Naive B cell (primary cell): ENCODE results near the gene ZNF562. TPM values are rescaled to one million over a fixed set of nuclear protein-coding genes. Genes with fewer than 3 reads are reported as not detected.

Experiments used
- ATAC-seq, 2 donors: fragments of 150-1000 bp; cut with Tn5 transposase; 2 replicates each; pipeline ENCODE4 v1.10.0; 2021; ENCODE audit warnings: low read depth in 2 of 2, mild to moderate bottlenecking in 2 of 2, moderate library complexity in 2 of 2
- DNase-seq: peaks from one replicate; pipeline ENCODE4 v3.0.0; 2022
- H3K27ac Mint-ChIP-seq, 6 donors: one replicate each; pipeline ENCODE4 v1.8.0; 2020 to 2022; ENCODE audit warnings: mild to moderate bottlenecking in 6 of 6, mixed read lengths in 6 of 6, moderate library complexity in 5 of 6, inconsistent platforms in 2 of 6
- H3K27me3 Mint-ChIP-seq, 3 donors: one replicate each; pipeline ENCODE4 v1.8.0; 2021 to 2022; ENCODE audit warnings: mixed read lengths in 3 of 3, mild to moderate bottlenecking in 1 of 3
- H3K36me3 Mint-ChIP-seq, 2 donors: one replicate each; pipeline ENCODE4 v1.8.0; 2020 to 2022; ENCODE audit warnings: mixed read lengths in 2 of 2, inconsistent platforms in 1 of 2, mild to moderate bottlenecking in 1 of 2
- H3K4me1 Mint-ChIP-seq, 3 donors: one replicate each; pipeline ENCODE4 v1.8.0; 2020 to 2022; ENCODE audit warnings: mixed read lengths in 3 of 3, inconsistent platforms in 1 of 3, mild to moderate bottlenecking in 1 of 3, moderate library complexity in 1 of 3
- H3K4me3 Mint-ChIP-seq, 8 donors: one replicate each; pipeline ENCODE4 v1.8.0; 2020 to 2022; ENCODE audit warnings: mild to moderate bottlenecking in 8 of 8, mixed read lengths in 8 of 8, moderate library complexity in 8 of 8, inconsistent platforms in 2 of 8
- H3K9me3 Mint-ChIP-seq, 7 donors: one replicate each; pipeline ENCODE4 v1.8.0; 2020 to 2022; ENCODE audit warnings: mixed read lengths in 7 of 7, mild to moderate bottlenecking in 5 of 7, inconsistent platforms in 2 of 7, moderate library complexity in 1 of 7
- polyA plus RNA-seq, 6 donors: library from polyadenylated mRNA; unstranded; fragments of 300-500 nt; fragmentation: Illumina TruSeq; gene quantifications; one replicate each; pipeline ENCODE4 v1.2.3, GENCODE V29; 2021; ENCODE audit warnings: low read depth in 6 of 6

The ZNF562 gene
- polyA plus RNA-seq, 6 donors from 2014 or later: 0.29 to 8.5 (median 6.0) TPM

DNA sequence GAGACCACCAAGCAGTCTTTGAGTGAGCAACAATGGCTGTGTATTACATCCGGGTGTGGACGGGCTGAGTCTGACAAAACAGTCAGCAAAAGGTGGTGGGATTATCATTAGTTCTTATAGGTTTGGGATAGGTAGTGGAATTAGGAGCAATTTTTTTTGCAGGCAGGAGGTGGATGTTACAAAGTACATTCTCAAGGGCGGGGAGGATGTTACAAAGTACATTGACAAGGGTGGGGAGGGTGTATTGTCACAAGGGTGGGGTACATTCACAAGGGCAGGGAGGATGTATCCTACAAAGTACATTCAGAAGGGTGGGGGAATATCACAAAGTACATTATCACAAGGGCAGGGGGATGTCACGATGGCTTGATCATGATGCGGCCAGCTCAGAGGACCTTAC lies 38.9 kb downstream of the ZNF562 start:
- Mint-ChIP-seq H3K4me1 (peaks cover 3 to 6% (median 4%) of the 10 kb centered on the region in 3 donors), H3K4me3 (no peak overlapping the region), H3K27ac (no peak overlapping the region), H3K36me3 (peaks cover 8 to 27% of the 10 kb centered on the region in 2 donors), H3K27me3 (no peaks in the 10 kb centered on the region), H3K9me3 (peaks cover 0 to 7% (median 0%) of the 10 kb centered on the region in 7 donors)
- ATAC-seq (no peak), DNase-seq (no peak)

DNA sequence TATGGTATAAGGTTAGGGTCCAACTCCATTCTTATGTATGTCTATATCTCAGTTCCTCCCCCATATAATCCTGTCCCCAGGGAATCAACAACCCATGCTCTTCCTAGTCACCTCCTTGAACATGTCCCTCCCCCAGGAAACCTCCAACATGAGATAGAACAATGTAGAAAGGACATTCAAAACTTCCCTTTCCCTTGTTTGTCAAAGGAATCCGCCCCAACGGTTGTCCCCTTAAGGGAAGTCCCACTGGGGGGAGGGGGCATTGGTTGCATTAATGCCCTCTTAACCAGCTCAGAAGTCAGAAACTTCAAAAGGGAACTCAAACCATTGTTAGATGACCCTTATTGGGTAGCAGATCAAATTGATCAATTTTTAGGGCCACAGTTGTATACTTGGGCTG lies 47.0 kb downstream of the ZNF562 start:
- Mint-ChIP-seq H3K27ac (peak overlapping the region in 1 of 6 donors; percentile 2), H3K4me1 (peaks cover 5 to 8% (median 7%) of the 10 kb centered on the region in 3 donors), H3K4me3 (no peak overlapping the region), H3K27me3 (no peaks in the 10 kb centered on the region), H3K36me3 (peaks cover 0 to 9% of the 10 kb centered on the region in 2 donors), H3K9me3 (no peaks in the 10 kb centered on the region)
- no peak for ATAC-seq
- no peak for DNase-seq

DNA sequence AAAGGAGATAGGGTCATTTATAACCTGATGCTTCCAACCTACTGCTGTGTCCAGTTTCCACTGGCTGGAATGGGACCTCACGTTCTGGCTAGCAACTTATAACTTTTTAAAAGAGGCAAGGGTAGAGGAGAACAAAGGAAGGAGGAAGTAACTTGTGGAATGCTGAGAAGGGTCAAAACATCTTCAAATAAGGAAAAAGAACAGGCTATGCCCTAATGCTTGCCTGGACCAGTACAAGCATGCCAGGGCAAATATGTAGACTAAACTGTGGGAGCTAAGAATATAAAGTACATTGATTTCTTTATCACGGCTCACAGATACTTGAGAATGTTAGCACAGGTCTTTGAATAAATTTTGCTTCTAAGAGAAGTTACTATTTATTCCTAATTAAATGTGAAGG lies 52.4 kb downstream of the ZNF562 start:
- peak overlapping the region in 3 of 8 donors; percentile 45 to 81 (median 51) for H3K4me3 Mint-ChIP-seq
- H3K36me3 Mint-ChIP-seq: peaks cover 0 to 12% of the 10 kb centered on the region in 2 donors
- ATAC-seq (no peak), DNase-seq (no peak)
- H3K4me1 Mint-ChIP-seq: peaks cover 22 to 33% (median 25%) of the 10 kb centered on the region in 3 donors
- peak overlapping the region in 3 of 6 donors; percentile 15 to 81 (median 57) for H3K27ac Mint-ChIP-seq
- H3K27me3 Mint-ChIP-seq: peaks cover 0 to 5% (median 0%) of the 10 kb centered on the region in 3 donors
- H3K9me3 Mint-ChIP-seq: peaks cover 0 to 11% (median 4%) of the 10 kb centered on the region in 7 donors

DNA sequence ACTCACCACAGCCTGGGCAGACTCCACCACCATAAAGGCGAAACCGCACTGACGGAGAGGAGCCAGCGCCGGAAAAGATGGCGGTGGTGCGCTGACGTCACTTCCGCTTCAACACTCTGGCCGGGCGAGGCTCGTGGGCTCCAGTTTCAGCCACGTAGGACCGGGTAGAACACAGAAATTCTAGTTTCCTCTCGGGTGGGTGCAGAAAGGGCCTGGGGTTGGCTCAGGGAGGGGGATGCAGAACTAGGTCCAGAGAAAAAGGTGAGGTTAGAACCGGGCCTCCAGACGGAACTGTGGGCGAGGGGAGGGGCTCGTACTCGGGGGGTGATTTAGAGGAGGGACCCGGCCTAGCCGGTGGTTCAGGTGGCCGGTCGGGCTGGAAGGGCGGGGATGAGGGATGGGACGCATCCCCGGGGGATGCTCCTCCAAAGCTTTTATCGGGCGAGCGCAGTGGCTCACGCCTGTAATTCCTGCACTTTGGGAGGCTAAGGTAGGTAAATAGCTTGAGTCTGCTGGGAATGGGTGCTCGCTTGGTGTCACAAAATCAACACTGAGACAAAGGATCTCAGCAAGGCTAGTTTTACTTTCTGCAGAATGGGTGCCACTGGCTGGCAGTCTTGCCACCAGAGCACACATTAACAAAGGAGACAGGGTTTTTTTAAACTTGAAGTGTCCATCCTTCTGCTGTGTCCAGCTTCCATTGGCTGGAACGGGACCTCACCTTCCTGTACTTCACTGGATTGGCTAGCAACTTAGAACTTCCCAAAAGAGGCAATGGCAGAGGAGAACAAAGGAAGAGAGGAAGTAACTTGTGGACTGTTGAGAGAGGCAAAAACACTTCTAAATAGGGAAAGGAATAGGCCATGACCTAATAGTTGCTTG lies 53.5 kb downstream of the ZNF562 start, which contains the start of gene ZNF561:
ZNF561 (minus strand) TSS at position 77 of the 882 bp plus-strand sequence. CDS start 1,776 bp downstream, outside the sequence.
- Mint-ChIP-seq H3K4me3 (peak within 1 kb of the TSS; percentile 95 to 100 (median 99)), H3K27ac (peak within 1 kb of the TSS; percentile 99 to 100 (median 100)), H3K9me3 (peaks cover 0 to 11% (median 4%) of the 10 kb centered on the region in 7 donors), H3K36me3 (peaks cover 0 to 13% of the 10 kb centered on the region in 2 donors), H3K27me3 (peaks cover 0 to 5% (median 0%) of the 10 kb centered on the region in 3 donors), H3K4me1 (peaks cover 22 to 33% (median 25%) of the 10 kb centered on the region in 3 donors)
- DNase-seq (peak; percentile 86), ATAC-seq (peak; percentile 92 to 93)

DNA sequence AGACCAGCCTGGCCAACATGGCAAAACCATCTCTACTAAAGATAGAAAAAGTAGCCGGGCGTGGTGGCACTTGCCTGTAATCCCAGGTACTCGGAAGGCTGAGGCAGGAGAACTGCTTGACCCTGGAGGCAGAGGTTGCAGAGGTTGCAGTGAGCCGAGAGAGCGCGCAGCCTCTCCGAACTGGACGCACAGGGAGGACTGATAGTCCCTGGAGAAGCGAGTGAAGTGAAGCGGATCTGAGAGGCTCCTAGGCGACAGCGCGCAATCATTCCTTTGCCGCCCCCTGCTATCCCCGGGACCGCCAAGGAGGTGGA lies 54.1 kb downstream of the ZNF562 start:
- ATAC-seq (no peak), DNase-seq (no peak)
- Mint-ChIP-seq H3K4me1 (peaks cover 19 to 31% (median 21%) of the 10 kb centered on the region in 3 donors), H3K27me3 (peaks cover 0 to 5% (median 0%) of the 10 kb centered on the region in 3 donors), H3K4me3 (peak overlapping the region; percentile 95 to 100 (median 99)), H3K27ac (peak overlapping the region; percentile 99 to 100 (median 100)), H3K9me3 (peaks cover 0 to 11% (median 4%) of the 10 kb centered on the region in 7 donors), H3K36me3 (peaks cover 0 to 13% of the 10 kb centered on the region in 2 donors)

DNA sequence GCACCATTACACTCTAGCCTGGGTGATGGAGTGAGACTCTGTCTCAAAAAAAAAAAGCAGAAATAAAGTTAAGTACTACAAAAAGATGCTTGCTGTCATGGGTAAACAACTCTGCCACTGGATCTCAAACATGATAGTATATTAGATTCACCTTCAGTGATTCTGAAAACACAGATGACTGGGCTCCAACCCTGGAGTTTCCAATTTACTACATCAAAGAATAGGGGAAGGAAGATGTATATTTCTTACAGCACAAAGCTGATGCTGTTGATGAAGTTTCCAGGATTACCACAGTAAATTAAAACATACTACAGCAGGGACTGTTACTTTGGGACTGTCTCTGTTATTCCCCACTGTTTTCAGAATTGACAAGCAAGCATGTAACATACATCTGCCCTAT lies 59.1 kb downstream of the ZNF562 start:
- no peak for DNase-seq
- H3K27me3 Mint-ChIP-seq: no peaks in the 10 kb centered on the region
- H3K9me3 Mint-ChIP-seq: peaks cover 0 to 21% (median 8%) of the 10 kb centered on the region in 7 donors
- H3K36me3 Mint-ChIP-seq: peaks cover 20 to 28% of the 10 kb centered on the region in 2 donors
- H3K4me3 Mint-ChIP-seq: no peak overlapping the region
- peaks cover 6 to 13% (median 7%) of the 10 kb centered on the region in 3 donors for H3K4me1 Mint-ChIP-seq
- ATAC-seq: no peak
- peak overlapping the region in 1 of 6 donors; percentile 72 for H3K27ac Mint-ChIP-seq

DNA sequence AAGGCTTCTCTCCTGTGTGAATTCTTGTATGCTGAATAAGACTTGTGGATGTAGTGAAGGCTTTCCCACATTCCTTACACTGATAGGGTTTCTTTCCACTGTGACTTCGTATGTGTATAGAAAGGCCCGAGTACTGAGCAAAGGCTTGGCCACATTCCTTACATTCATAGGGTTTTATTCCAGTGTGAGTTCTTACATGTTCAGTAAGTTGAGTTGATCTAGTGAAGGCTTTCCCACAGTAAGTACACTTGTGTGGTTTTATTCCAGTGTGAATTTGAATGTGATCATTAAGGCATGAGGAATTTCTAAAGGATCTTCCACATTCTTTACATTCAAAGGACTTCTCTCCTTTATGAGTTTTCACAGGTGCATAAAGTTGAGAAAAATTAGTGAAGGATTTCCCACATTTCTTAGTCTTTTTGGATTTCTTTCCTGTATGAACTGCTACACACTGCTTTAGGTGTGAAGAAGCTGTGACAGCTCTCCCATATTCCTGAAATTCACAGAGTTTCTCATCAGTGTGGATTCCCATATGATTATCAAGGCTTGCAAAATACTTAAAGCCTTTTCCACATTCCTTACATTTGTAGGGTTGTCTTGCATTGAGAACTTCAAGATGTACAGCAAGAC lies 64.3 kb downstream of the ZNF562 start:
- DNase-seq (no peak), ATAC-seq (no peak)
- no peaks in the 10 kb centered on the region for H3K27me3 Mint-ChIP-seq
- H3K27ac Mint-ChIP-seq: no peak overlapping the region
- H3K9me3 Mint-ChIP-seq: peaks cover 4 to 67% (median 43%) of the 10 kb centered on the region in 7 donors
- H3K4me1 Mint-ChIP-seq: peaks cover 0 to 2% (median 0%) of the 10 kb centered on the region in 3 donors
- H3K36me3 Mint-ChIP-seq: peaks cover 44 to 47% of the 10 kb centered on the region in 2 donors
- no peak overlapping the region for H3K4me3 Mint-ChIP-seq

DNA sequence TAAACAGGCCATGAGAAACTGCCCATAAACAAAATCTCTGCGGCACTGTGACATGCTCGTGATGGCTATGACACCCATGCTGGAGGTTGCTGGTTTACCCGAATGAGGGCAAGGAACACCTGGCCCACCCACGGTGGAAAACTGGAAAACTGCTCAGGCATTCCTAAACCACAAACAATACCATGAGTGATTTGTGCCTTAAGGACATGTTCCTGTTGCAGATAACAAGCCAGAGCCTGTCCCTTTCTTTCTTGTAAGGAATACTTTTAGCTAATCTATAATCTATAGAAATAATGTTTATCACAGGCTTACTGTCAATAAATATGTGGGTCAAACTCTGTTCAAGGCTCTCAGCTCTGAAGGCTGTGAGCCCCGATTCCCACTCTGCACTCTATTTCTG lies 66.0 kb downstream of the ZNF562 start:
- H3K36me3 Mint-ChIP-seq: peaks cover 38 to 47% of the 10 kb centered on the region in 2 donors
- H3K4me3 Mint-ChIP-seq: no peak overlapping the region
- no peak for DNase-seq
- H3K27me3 Mint-ChIP-seq: no peaks in the 10 kb centered on the region
- no peak overlapping the region for H3K27ac Mint-ChIP-seq
- no peak for ATAC-seq
- peaks cover 4 to 67% (median 43%) of the 10 kb centered on the region in 7 donors for H3K9me3 Mint-ChIP-seq
- peaks cover 0 to 2% (median 0%) of the 10 kb centered on the region in 3 donors for H3K4me1 Mint-ChIP-seq

DNA sequence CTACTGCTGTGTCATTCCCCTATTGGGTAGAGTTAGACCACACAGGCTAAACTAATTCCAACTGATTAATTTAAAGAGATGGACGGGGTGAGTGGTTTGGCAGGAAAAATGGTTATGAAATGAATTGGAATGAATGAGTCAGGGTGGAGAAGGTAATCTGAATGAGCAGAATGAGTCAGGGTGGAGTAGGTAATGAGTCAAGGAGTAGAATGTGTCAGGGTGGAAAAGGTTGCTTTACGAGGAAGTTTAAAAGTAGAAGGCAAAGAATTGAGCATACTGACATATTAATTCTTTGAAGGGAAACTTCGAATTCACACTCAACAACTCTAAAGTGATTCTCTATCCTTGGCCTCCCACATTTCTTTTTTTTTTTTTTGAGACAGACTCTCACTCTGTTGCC lies 77.9 kb downstream of the ZNF562 start:
- Mint-ChIP-seq H3K4me1 (no peaks in the 10 kb centered on the region), H3K36me3 (peaks cover 0 to 19% of the 10 kb centered on the region in 2 donors), H3K9me3 (peaks cover 7 to 31% (median 15%) of the 10 kb centered on the region in 7 donors), H3K27ac (peak overlapping the region in 1 of 6 donors; percentile 54), H3K27me3 (peaks cover 0 to 32% (median 30%) of the 10 kb centered on the region in 3 donors), H3K4me3 (no peak overlapping the region)
- ATAC-seq: no peak
- DNase-seq: no peak

Other genes starting within 250 kb of the ZNF562 start
- gene ZNF266, start 239.5 kb downstream of the ZNF562 start, polyA plus RNA-seq: 10 to 100 TPM; 21.3 to 27.9 (median 24.7) TPM
- gene ZNF560, start 176.5 kb downstream of the ZNF562 start, polyA plus RNA-seq: not detected
- 10 to 100 TPM; 14.3 to 19.5 (median 17.7) TPM for gene ZNF426, start 136.5 kb downstream of the ZNF562 start, polyA plus RNA-seq
- gene ZNF121, start 90.6 kb downstream of the ZNF562 start, polyA plus RNA-seq: 1 to 10 TPM; 3.1 to 6.8 (median 5.3) TPM
- 10 to 100 TPM in 5 of 6 donors, 1 to 10 TPM in 1; 8.7 to 28.2 (median 13.1) TPM for gene ZNF561, start 53.9 kb downstream of the ZNF562 start, polyA plus RNA-seq
- gene ZNF846, start 93.6 kb upstream of the ZNF562 start, polyA plus RNA-seq: 10 to 100 TPM in 1 of 6 donors, 1 to 10 TPM in 4, not detected in 1; 5.2 to 12.0 (median 6.6) TPM
- gene FBXL12, start 144.0 kb upstream of the ZNF562 start, polyA plus RNA-seq: 10 to 100 TPM; 12.6 to 24.7 (median 13.4) TPM
- gene UBL5, start 152.8 kb upstream of the ZNF562 start, polyA plus RNA-seq: 100 to 1,000 TPM; 401 to 570 (median 499) TPM
- 100 to 1,000 TPM in 1 of 6 donors, 10 to 100 TPM in 5; 59.3 to 102 (median 68.3) TPM for gene PIN1, start 160.2 kb upstream of the ZNF562 start, polyA plus RNA-seq